OCI-LY1 (cell line): Measurements from ENCODE around the gene MARCHF10.

Source experiments
- H2AFZ ChIP-seq: fragments of 200-600 bp; sonication (generic), shearing (Covaris generic); 2 replicates; pipeline ENCODE4 v1.6.0; 2014; ENCODE audit warnings: antibody characterized with exemption, mild to moderate bottlenecking, low read length
- H3F3A ChIP-seq: fragments of 200-600 bp; sonication (generic), shearing (Covaris generic); 2 replicates; pipeline ENCODE4 v1.6.0; 2014; ENCODE audit warnings: mild to moderate bottlenecking, antibody characterized with exemption, low read length, moderate library complexity; ENCODE audit not compliant: insufficient read depth
- H3K27ac ChIP-seq: fragments of 200-600 bp; sonication (generic); 2 replicates; pipeline ENCODE4 v1.5.1; 2014; ENCODE audit warnings: low read length, mixed run types, mild to moderate bottlenecking, low read depth; ENCODE audit not compliant: poor library complexity, severe bottlenecking
- H3K27me3 ChIP-seq: fragments of 200-600 bp; sonication (generic); 2 replicates; pipeline ENCODE4 v1.6.0; 2014; ENCODE audit warnings: antibody characterized with exemption, mild to moderate bottlenecking, low read length, moderate library complexity; ENCODE audit not compliant: insufficient read depth
- H3K36me3 ChIP-seq: fragments of 200-600 bp; sonication (generic); 2 replicates; pipeline ENCODE4 v1.6.1; 2014; ENCODE audit warnings: mild to moderate bottlenecking, antibody characterized with exemption, low read length, moderate library complexity, mixed read lengths; ENCODE audit not compliant: insufficient read depth
- H3K4me1 ChIP-seq: fragments of 200-600 bp; sonication (generic); 2 replicates; pipeline ENCODE4 v1.5.1; 2014; ENCODE audit warnings: mild to moderate bottlenecking, low read length, moderate library complexity; ENCODE audit not compliant: insufficient read depth, severe bottlenecking
- H3K4me2 ChIP-seq: fragments of 200-600 bp; sonication (generic), shearing (Covaris generic); 2 replicates; pipeline ENCODE4 v1.6.1; 2014; ENCODE audit warnings: low read length
- H3K4me3 ChIP-seq: fragments of 200-600 bp; sonication (generic); 2 replicates; pipeline ENCODE4 v1.5.1; 2014; ENCODE audit warnings: low read length, low read depth, mild to moderate bottlenecking, mixed read lengths; ENCODE audit not compliant: poor library complexity, severe bottlenecking
- H3K79me2 ChIP-seq: fragments of 200-600 bp; shearing (Covaris generic); 2 replicates; pipeline ENCODE4 v1.6.1; 2016; ENCODE audit warnings: mixed run types, low read length, mixed read lengths; ENCODE audit not compliant: insufficient read depth
- H3K9ac ChIP-seq: fragments of 200-600 bp; sonication (generic), shearing (Covaris generic); 2 replicates; pipeline ENCODE4 v1.6.1; 2014; ENCODE audit warnings: mild to moderate bottlenecking, low read length, mixed read lengths
- H3K9me2 ChIP-seq: fragments of 200-600 bp; sonication (generic), shearing (Covaris generic); 2 replicates; pipeline ENCODE4 v1.6.1; 2014; ENCODE audit warnings: low read depth, mild to moderate bottlenecking, low read length, mixed read lengths
- H3K9me3 ChIP-seq: fragments of 200-600 bp; shearing (Covaris generic); 2 replicates; pipeline ENCODE4 v1.6.1; 2014; ENCODE audit warnings: low read length, mixed read lengths
- H4K20me1 ChIP-seq: fragments of 200-600 bp; sonication (generic), shearing (Covaris generic); 2 replicates; pipeline ENCODE4 v1.6.0; 2016; ENCODE audit warnings: mild to moderate bottlenecking, low read length; ENCODE audit not compliant: insufficient read depth
- EZH2 ChIP-seq: fragments of 200-600 bp; sonication (generic), shearing (Covaris generic); IDR thresholded peaks from 2 replicates; pipeline ENCODE4 v1.8.0; 2017; ENCODE audit warnings: borderline replicate concordance, mixed run types, mild to moderate bottlenecking, antibody characterized with exemption, low read length, moderate library complexity, mixed read lengths
- TF ChIP-seq, protein P1 (sequence below): fragments of 200-600 bp; sonication (generic), shearing (Covaris generic); IDR thresholded peaks from 2 replicates; pipeline ENCODE4 v1.5.1; 2017; ENCODE audit warnings: mild to moderate bottlenecking, antibody characterized with exemption, low read length, moderate library complexity, mixed read lengths

The MARCHF10 gene

DNA sequence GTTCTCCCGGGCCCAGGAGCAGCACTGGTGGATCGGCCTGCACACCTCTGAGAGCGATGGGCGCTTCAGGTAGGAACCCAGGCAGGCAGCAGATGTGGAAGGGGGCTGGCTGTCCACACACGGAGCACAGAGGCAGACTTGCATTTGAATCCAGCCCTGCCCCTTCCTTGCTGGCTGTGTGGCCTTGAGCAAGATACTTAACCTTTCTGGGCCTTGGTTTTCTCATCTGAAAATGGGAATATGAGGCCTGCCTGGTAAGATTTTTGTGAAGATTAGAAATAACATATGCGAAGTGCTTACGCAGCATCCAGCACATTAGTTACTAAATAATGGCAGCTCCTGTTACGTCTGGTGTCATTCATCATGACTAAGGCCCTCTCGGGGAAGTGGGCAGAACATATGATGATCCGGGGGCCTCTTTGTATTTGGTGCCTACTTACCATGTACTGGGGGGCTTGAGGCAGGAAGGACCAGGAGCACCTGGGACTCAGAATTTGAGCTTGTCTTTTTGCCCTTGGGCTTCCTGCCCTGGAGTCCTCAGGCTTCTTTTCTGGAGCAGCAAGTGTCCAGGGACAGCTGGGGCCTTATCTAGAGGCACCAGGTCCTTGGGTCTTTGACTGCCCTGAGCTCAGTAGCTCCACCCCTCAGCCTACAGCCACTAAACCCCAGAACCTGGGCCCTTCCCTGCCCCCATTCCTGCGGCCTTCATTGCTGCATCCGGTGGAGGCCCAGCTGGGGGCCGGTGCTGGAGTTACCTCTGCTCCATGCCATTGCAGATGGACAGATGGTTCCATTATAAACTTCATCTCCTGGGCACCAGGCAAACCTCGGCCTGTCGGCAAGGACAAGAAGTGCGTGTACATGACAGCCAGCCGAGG, 126.8 kb downstream of the MARCHF10 start:
- Histone ChIP-seq H3K36me3 (no peaks in the 10 kb centered on the region), H3K4me2 (no peak overlapping the region), H3K4me3 (no peak overlapping the region), H3K9me2 (no peaks in the 10 kb centered on the region), H3K4me1 (no peaks in the 10 kb centered on the region), H3K9ac (no peak overlapping the region), H2AFZ (no peak overlapping the region), H3K27ac (no peak overlapping the region), H4K20me1 (no peaks in the 10 kb centered on the region), H3K9me3 (no peaks in the 10 kb centered on the region), H3F3A (no peaks in the 10 kb centered on the region), H3K27me3 (no peaks in the 10 kb centered on the region), H3K79me2 (no peaks in the 10 kb centered on the region)
- TF ChIP-seq EZH2, result no peak
- TF ChIP-seq, protein P1, sequence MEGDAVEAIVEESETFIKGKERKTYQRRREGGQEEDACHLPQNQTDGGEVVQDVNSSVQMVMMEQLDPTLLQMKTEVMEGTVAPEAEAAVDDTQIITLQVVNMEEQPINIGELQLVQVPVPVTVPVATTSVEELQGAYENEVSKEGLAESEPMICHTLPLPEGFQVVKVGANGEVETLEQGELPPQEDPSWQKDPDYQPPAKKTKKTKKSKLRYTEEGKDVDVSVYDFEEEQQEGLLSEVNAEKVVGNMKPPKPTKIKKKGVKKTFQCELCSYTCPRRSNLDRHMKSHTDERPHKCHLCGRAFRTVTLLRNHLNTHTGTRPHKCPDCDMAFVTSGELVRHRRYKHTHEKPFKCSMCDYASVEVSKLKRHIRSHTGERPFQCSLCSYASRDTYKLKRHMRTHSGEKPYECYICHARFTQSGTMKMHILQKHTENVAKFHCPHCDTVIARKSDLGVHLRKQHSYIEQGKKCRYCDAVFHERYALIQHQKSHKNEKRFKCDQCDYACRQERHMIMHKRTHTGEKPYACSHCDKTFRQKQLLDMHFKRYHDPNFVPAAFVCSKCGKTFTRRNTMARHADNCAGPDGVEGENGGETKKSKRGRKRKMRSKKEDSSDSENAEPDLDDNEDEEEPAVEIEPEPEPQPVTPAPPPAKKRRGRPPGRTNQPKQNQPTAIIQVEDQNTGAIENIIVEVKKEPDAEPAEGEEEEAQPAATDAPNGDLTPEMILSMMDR, result no peak

DNA sequence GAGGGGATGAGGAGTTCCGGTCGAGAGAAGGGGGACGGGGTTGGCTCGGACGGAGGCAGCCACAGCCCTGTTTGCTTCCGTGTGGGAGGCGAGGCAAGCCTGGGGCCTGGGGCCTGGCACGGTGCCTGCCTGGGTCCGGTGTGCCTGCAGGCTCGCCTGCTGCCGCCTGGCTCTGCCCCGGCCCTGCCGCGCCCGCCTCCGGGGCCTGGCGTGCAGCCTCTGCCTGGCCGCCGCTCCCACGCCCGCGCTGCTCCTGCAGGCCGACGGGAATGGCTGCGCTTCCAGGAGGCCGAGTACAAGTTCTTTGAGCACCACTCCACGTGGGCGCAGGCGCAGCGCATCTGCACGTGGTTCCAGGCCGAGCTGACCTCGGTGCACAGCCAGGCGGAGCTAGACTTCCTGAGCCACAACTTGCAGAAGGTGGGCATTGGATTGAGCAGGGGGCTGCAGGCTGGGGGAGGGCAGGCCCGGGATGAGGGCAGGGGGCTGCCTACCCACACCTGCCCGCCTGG, 127.5 kb downstream of the MARCHF10 start:
- Histone ChIP-seq H3K4me1 (no peaks in the 10 kb centered on the region), H3F3A (no peaks in the 10 kb centered on the region), H4K20me1 (no peaks in the 10 kb centered on the region), H3K27me3 (0 out of 2 replicates have a peak, but pooled peaks cover 2% of the 10 kb centered on the region), H3K9me2 (no peaks in the 10 kb centered on the region), H3K27ac (no peak overlapping the region), H3K4me2 (no peak overlapping the region), H3K9ac (no peak overlapping the region), H3K36me3 (no peaks in the 10 kb centered on the region), H3K4me3 (no peak overlapping the region), H2AFZ (no peak overlapping the region), H3K79me2 (no peaks in the 10 kb centered on the region), H3K9me3 (no peaks in the 10 kb centered on the region)
- TF ChIP-seq EZH2, result no peak
- TF ChIP-seq, protein P1, result no peak

DNA sequence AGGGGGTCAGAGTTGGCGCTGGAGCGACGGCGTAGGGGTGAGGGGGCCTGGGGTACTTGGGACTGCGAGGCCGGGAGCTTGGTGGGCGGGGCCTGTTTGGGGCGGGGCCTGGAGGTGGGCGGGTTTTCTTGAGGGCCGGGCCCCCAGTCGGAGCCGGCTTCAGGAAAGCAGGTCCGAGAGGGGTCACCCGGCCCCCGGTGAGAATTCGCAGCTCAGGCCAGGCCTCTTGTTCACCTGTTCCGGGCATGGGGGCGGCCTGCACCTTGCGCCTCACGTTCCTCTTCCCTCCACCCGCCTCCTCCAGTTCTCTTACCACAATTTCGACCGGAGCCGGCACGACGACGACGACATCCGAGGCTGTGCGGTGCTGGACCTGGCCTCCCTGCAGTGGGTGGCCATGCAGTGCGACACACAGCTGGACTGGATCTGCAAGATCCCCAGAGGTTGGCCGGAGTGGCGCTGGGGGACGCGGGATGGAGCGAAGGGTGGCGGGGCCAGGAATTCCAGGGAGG, 128.2 kb downstream of the MARCHF10 start:
- no peaks in the 10 kb centered on the region for H3F3A ChIP-seq
- H3K4me2 ChIP-seq, result no peak overlapping the region
- no peaks in the 10 kb centered on the region for H3K79me2 ChIP-seq
- H3K9ac ChIP-seq, result no peak overlapping the region
- TF ChIP-seq, protein P1, result no peak
- no peak for TF ChIP-seq EZH2
- no peaks in the 10 kb centered on the region for H3K4me1 ChIP-seq
- no peaks in the 10 kb centered on the region for H3K9me2 ChIP-seq
- 0 out of 2 replicates have a peak, but pooled peaks cover 5% of the 10 kb centered on the region for H3K27me3 ChIP-seq
- no peak overlapping the region for H3K4me3 ChIP-seq
- H4K20me1 ChIP-seq, result no peaks in the 10 kb centered on the region
- H2AFZ ChIP-seq, result no peak overlapping the region
- no peaks in the 10 kb centered on the region for H3K9me3 ChIP-seq
- no peak overlapping the region for H3K27ac ChIP-seq
- no peaks in the 10 kb centered on the region for H3K36me3 ChIP-seq
